GM18909 (cell line): ENCODE data around the gene CCDC88C.
"Not testable (repeated sequence)": the region's sequence is repeated elsewhere in the genome, so short reads cannot be mapped to it uniquely, and the experiment has no call there.

Source experiments
- ATAC-seq: cut with Tn5 transposase; IDR thresholded peaks from one replicate; pipeline ENCODE4 v1.9.1; 2021; ENCODE audit warnings: mild to moderate bottlenecking; ENCODE audit not compliant: unreplicated experiment, poor library complexity

Gene CCDC88C

GRCh38 chr14:91417120-91417982 lies at the start of gene CCDC88C:
Gene CCDC88C, minus strand, starts transcription at chr14:91417820. Its CDS starts 130 bp downstream, at chr14:91417690.
- ATAC-seq, result peak; percentile 63

DNA sequence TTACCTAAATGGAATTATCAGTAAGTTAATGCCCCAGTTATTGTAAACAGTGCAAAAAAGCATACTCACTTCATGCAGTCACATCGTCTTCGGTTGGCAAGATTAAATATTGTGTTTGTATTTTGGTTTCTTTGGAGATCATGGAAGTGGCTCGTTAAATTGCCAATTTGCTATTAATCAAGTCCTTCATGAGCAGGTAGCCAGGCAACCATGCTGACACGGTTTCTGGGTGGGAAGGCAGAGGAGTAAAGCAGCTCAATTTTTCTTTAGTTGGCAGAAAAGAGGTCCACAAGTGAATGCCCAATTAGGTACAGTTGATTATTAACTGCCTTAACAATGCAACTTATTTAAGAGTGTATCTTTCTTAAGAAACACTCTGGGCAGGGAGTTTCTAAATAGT lies 48.6 kb upstream of the CCDC88C start:
- ATAC-seq, result no peak

- ATAC-seq, result no peak
Observed at GRCh38 chr14:91464615-91465205, 47.1 kb upstream of the CCDC88C start.

DNA sequence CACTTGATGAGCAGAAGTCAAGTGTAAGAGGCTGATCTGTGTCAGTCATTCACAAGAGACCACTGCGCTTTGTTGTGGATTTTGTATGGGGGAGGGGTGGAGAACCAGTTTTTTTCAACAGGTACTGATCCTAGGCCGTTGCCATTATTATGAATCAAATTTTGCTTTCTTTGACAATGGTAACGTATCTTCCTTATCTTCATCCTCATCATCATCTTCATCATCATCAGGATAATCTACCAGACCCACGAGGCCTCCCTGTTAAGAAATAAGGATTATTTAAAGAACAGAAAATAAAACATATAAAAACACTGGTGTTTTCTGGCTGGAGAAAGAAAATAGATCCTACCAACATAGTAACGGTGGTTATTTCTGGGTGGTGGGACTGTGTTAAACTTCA lies 41.0 kb upstream of the CCDC88C start:
- ATAC-seq, result no peak

- ATAC-seq, result no peak
Observed at GRCh38 chr14:91456283-91456682, 38.7 kb upstream of the CCDC88C start.

GRCh38 chr14:91454580-91454979 lies 37.0 kb upstream of the CCDC88C start:
- no peak for ATAC-seq

GRCh38 chr14:91454155-91454554 lies 36.5 kb upstream of the CCDC88C start:
- no peak for ATAC-seq

DNA sequence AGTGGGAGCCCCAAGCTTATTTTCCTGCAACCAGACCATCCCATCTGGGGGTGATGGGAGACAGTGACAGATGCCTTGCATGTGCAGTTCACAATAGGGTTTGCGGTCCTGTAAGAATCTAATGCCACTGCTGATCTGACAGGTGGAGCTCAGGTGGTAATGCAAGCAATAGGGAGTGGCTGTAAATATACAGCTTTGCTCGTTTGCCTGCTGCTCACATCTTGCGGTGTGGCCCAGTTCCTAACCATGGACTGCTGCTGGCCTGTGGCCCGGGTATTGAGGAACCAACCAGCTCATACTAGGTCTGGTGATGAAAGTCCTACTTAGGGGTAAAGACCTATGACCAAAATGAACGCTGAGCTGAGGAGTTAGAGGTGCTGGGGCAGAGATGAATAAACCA lies 36.1 kb upstream of the CCDC88C start:
- no peak for ATAC-seq

GRCh38 chr14:91444335-91445020 lies 26.9 kb upstream of the CCDC88C start:
- no peak for ATAC-seq

DNA sequence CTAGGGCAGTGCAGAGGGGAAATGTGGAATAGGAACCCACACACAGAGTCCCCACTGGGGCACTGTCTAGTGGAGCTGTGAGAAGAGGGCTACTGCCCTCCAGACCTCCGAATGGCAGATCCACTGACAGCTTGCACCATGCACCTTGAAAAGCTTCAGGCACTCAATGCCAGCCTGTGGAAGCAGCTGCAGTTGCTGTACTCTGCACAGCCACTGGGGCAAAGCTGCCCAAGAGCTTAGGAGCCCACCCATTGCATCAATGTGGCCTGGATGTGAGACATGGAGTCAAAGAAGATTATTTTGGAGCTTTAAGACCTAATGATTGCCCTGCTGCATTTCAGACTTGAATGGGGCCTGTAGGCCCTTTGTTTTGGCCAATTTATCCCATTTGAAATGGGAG lies 21.7 kb upstream of the CCDC88C start:
- no peak for ATAC-seq

DNA sequence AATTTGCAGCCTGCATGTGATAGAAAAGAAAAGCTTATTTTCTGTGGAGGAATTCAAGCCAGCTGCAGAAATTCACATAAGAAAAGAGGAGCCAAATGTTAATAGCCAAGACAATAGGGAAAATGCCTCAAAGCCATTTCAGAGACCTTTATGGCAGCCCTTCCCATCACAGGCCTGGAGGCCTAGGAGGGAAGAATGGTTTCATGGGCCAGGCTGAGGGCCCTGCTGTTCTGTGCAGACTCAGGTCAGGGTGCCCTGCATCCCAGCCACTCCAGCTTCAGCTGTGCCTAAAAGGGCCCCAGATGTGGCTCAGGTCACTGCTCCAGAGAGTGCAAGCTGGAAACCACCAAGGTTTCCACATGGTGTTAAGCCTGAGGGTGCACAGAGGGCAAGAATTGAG lies 21.2 kb upstream of the CCDC88C start:
- no peak for ATAC-seq

GRCh38 chr14:91436266-91436665 lies 18.6 kb upstream of the CCDC88C start:
- ATAC-seq, result not testable (repeated sequence)

DNA sequence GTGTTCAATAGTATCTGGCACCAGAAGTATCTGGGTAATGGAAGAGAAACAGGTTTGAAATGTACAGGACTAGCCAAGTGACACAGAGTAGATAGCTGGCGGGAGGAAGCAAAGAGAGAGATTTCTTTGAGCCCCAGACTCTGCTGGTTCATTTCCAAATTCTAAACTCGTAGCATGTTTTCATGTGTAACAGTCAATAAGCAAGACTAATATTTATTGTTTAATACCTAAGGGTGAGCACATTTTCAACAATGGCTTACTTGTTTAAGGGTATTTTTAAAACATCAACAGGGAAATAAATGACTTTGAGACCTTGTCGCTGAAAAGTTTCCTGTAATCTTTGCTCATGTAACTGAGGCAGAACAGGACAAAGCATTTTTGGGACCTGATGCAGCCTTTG lies 11.8 kb upstream of the CCDC88C start:
- ATAC-seq, result no peak

GRCh38 chr14:91428931-91429330 lies 11.3 kb upstream of the CCDC88C start:
- not testable (repeated sequence) for ATAC-seq

DNA sequence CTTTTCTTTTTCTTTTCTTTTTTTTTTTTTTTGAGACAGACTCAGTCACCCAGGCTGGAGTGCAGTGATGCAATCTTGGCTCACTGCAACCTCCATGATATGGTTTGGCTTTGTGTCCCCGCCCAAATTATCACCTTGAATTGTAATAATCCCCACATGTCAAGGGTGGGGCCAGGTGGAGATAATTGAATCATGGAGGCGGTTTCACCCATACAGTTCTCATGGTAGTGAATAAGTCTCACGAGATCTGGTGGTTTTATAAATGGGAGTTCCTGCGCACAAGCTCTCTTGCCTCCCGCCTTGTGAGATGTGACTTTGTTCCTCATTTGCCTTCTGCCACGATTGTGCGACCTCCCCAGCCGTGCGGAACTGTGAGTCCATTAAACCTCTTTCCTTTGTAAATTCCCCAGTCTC lies 7.9 kb upstream of the CCDC88C start:
- ATAC-seq, result not testable (repeated sequence)

DNA sequence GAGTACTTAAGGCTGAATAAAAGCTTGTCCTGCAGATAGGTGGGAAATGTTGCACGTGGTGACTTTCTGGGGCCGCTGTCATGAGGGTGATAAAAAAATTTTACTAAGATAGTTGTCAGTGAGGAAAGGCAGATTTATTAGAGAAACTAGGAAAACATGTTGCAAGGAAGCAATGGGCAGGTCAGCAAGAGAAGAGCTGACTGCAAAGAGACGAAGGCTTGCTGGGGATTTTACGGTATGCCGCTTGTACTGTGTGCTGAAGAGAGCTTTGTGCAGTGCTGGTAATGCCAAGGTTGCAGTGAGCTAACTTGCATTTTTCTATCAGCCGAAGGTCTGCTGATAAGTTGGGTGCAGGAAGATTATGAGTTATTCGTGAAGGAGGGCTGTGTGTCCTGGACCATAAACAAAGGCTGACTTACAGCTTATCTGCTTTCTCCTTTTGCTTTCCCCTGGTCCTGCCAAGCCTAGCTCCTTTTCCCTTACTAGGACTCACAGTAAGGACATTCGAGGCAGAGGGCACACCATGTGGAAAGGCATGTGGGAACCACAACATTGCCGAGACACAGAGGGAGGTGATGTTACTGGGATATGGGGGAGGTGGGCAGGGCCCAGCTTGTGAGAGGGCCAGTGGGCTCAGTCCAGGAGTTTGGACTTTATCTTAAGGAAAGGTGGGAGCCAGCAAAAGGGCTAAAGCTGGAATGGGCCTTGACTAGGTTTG lies 7.4 kb upstream of the CCDC88C start:
- ATAC-seq, result no peak

DNA sequence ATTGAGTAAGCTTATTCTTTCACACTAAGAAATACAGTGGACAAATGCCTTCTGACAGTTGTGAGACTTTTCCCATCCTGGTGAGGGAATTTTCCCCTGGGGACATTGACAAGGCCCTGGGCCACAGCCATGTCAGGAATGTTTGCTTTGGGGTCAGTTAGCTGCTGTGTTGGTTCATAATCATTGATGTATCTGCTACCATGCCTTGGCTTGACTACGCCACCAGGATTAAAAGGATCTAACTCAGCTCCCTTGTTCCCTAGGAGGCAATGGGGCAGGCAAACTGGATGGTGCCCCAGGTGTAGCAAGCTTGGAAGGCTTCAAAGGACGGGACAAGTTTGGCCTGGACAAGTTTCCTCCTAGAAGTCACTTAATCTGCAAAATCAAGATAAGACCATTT lies 3.1 kb upstream of the CCDC88C start:
- no peak for ATAC-seq

GRCh38 chr14:91419451-91419850 lies 1.8 kb upstream of the CCDC88C start:
- ATAC-seq, result no peak

GRCh38 chr14:91419044-91419397 lies 1.4 kb upstream of the CCDC88C start:
- no peak for ATAC-seq

DNA sequence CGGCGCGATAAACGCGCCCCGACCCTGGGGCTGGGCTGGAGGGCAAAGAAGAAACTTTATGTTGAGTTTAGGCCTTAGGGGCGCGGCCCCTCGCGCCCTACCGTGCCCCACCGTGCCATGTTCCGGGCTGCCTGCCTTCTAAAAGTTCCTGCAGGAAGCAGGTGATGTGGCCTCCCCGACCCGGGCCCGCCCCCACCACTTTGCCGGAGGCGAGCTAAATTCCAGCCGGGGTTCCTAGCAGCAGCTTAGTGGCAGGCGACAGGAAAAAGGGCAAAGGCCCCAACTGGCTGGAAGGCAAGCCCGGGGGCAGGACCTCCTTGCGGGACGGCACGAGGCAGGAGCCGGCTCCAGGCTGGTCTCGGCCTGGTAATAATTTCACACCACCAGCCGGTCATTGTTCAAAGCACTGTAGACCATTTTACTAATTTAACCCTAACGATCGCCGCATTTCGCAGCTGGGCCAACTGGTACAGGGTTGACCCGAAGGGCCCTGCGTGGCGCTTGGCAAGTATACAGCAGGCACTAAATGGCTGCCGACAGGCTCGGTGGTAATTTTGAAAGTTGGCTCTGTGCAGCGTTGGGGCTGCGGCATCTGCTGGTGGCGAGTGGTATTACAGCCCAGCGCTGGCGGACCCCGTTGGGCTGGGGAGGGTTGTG lies 895 bp upstream of the CCDC88C start:
- ATAC-seq, result peak; percentile 28
